GM19372 (cell line): ENCODE results near the gene ZBTB26.
"Not testable (repeated sequence)": the region's sequence is repeated elsewhere in the genome, so short reads cannot be mapped to it uniquely, and the experiment has no call there.

Experiments used
- ATAC-seq: cut with Tn5 transposase; IDR thresholded peaks from one replicate; pipeline ENCODE4 v1.9.1; 2021; ENCODE audit warnings: mild to moderate bottlenecking, low read depth, moderate library complexity; ENCODE audit not compliant: unreplicated experiment

Gene ZBTB26

DNA sequence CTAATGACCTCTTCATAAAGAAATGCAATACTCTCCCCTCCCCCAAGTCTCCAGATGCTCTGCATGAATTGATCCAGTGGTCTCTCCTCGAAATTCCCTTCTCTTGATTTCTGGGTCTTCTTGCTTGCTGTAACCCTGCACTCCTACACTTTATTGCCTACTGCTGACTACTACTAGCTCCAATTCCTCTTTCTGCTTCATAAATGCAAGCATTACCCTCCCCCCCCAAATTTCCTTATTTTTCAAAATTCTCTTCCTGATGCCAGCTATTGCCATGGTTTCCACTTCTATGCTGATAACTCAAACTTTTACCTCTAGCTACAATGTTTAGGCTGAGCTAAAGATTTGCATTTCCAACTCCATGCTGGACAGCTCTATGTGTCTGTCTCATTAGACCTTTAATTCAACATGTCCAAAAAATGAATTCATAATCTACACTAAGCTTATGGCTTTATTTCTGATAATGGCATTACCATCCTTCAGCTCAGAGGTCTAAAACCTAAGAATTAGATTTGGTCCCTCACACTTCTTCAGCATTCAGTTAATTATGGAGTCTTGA is 1.4 kb downstream of the ZBTB26 start:
- ATAC-seq = no peak

DNA sequence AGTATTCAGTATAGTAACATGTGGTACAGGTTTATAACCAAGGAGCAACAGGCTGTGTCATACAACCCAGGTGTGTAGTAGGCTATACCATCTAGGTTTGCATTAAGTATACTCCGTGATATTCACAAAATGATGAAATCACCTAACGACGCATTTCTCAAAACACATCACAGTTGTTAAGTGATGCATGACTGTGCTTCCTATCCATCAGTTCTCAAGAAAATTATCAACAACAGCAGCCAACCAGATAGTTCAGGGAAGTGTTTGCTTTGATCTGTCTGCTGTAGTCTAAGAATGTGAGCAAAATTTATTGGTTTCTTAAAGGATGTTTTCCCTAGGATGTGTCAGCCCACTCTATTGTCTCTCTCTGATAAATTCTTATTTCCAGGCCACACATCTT is 7.4 kb downstream of the ZBTB26 start:
- no peak for ATAC-seq

- no peak for ATAC-seq
Observed at GRCh38 chr9:122922713-122923112, 8.6 kb downstream of the ZBTB26 start.

GRCh38 chr9:122918310-122918709 is 13.0 kb downstream of the ZBTB26 start:
- ATAC-seq = no peak

DNA sequence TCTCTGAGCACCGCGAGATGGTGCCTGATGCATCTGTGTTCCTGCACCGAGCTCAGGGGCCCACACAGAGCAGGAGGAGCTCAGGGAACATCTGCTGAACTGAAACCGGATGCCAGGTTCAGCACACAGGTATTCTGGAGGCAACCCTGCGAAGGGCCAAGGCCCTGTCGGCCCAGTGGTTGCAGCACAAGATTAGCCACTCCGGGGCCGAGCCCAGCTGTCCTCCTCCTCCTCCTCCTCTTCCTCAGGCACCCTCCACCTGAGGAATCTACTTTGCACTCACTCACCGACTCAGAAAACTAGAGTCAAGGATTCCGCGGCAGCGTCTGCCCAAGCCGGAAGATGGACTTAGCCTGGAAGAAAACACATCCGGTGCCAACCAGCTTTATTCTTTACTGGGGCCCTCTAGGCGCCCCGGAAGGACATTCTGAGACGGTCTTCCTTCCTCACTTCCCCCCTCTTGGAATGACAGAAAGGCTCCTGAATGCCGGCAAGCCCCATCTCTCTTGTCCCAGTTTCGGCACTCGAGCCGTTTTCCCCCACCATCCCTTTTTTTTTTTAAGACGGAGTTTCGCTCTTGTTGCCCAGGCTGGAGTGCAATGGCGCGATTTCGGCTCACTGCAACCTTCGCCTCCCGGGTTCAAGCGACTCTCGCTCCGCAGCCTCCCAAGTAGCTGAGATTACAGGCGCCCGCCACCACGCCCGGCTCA is 18.2 kb downstream of the ZBTB26 start, which contains the start of gene ZBTB6:
TSS of gene ZBTB6 (minus strand) at position 360 of the 710 bp plus-strand sequence. CDS start 1,251 bp downstream, outside the sequence.
- peak; percentile 98 for ATAC-seq

DNA sequence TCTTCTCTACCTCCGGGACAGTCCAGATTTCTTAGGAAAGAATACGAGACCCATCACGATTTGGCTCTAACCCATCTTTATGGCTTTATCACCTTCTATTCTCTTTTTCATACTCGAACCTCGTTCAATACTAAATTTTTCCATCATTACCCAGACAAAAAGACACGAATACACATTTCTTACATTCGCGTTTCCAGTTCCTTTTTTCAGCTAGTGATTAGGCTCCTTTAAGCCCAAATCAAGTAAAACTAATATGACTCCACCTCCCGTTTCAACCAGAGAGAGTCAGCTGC is 18.7 kb downstream of the ZBTB26 start:
- no peak for ATAC-seq

GRCh38 chr9:122906122-122906521 is 25.2 kb downstream of the ZBTB26 start:
- ATAC-seq = not testable (repeated sequence)

DNA sequence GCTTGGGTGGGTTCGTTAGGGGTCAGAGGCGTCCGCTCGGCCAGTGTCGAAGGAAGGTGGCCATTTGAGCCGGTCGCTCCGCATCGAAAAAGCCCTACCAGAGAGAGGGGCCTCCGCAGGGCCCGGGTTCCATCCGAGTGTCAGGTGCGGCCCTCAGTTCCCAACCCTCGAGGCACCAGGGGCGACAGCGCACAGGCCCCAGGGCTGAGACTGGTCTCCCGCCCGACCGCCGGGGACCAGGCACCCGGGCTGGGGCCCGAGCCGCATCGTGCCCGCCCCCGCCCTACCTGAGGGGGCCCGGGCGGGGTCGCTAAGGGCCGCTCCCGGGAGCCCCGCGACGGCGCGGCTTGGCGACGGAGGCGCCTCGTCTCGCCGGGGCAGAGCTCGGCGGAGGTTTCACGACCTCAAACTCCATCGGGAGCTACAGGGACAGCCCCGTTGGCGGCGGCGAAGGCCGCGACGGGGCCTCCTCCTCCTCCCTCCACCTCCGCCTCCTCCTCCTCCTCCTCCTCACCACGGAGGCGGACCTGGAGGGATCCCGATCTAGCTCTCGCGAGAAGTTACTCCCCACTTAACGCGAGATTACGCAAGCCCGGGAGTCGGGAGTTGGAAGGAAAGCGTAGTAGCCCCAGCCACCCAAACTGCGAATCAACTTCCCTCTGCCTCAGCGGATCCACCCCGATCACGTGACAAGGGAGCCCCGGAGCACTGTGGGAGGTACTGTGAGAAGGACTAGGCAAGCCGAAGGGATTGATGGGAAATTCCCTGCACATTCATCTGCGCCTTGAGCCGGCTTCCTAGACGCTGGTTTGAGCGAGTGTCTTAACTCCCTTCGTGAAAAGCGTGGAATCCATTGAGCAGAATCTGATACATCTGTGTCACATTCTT is 26.2 kb downstream of the ZBTB26 start, which contains the start of gene RC3H2:
TSS of gene RC3H2 (minus strand) at position 537 of the 888 bp plus-strand sequence. CDS start 7,850 bp downstream, outside the sequence.
- ATAC-seq = peak; percentile 70

DNA sequence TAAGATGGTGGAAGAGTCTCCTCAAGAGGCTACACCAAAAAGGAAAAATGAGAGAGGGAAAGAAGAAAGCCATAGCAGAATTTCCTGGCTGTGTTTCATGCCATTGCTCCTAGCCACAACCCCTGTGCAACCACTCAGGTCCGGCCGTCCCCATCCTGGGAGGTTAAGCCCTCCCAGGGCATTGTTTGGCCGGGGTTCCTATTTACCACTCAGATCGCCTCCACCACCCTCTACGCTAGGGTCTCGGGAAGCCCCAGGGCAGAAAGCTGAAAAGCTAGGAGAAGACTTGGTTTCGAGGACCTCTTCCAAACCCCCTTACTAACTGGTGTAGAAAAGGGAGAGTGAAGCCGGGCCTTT is 26.9 kb downstream of the ZBTB26 start:
- ATAC-seq = peak; percentile 20

DNA sequence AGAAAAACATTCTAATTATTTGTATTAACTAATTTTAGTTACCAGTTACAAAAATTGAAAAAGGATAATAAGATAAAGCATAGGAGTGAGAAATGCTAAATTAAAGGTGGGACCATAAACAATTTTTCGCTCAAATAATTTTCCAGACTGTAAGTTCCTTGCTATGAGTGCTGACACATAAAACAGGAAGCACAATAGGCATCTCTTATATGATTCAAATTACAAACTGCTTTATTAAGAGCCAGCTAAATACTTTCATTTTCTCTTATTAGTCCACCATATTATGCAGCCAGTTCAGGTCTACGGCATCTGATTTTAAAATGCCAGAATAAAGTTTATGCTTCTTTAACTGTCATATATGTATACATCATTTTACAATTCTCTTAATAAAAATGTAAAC is 30.5 kb downstream of the ZBTB26 start:
- ATAC-seq = no peak

- ATAC-seq = no peak
Observed at GRCh38 chr9:122897969-122898368, 33.3 kb downstream of the ZBTB26 start.

DNA sequence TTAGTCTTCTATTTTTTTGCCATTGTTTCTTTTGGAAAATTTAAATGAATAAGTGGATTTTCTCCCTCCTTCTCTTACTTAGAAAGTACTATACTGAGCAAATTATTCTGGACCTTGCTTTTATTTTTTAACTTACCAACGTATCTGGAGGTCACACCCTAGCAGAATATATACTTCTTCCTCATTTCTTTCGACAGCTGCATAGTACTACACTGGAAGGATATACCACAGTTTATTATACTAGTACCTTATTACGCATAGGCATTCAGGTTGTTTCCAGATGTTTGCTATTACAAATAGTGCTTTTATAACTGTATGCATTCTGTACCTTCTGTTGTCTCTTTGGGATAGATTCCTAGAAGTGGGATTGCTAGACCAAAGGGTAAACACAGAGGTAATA is 42.8 kb downstream of the ZBTB26 start:
- ATAC-seq = no peak

DNA sequence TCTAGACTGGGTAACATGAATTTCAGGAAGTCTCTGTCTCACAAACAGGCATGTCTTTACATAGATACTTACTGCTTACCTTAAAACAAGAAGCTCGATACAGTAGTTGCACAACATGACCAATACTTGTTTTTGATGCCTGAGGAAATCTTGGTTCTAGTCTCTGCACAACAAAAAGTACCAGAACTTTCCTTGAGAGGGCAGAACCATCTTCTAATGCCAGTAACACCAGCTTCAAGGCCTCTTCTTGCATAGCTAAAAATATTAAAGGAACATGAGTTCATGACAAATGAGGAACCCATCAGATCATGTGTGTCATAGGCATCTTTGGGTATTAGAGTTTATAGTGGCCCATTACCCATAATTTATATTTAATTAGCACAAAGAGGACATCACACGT is 48.2 kb downstream of the ZBTB26 start:
- ATAC-seq = no peak

DNA sequence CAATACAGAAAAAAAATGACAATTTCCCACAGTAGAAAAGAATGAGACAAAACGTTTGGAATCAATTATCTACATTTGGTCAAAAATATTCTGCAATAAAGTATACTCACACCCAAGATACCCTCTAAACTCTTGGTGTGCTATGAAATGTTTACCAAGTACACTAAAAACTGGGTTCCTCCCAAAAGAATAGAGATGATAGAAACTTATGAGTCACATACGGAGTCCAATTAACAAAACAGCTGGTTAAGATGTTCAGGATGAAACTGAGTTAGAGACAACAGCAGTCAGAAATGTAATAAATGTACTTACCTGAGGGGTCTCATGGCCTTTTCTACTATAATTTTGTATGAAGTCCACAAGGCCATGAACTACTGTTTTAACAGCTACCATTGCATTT is 51.9 kb downstream of the ZBTB26 start:
- no peak for ATAC-seq

DNA sequence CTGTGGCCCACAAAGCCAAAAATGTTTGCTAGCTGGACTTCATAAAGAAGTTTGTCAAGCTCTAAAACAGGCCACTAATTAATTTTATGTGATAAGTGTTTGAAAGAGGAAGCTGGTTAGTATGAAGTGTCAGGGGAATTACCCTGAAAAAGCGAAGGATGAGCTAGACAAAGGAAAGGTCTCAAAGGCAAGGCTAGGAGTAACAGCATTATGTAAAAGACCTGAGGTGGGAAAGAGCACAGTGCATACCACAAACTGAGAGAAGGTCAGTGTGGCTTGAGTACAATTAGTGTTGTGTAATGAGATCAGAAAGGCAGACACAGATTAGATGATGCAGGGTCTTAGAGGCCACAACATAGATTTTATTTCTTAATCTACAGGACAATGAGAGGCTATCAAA is 55.8 kb downstream of the ZBTB26 start:
- no peak for ATAC-seq

DNA sequence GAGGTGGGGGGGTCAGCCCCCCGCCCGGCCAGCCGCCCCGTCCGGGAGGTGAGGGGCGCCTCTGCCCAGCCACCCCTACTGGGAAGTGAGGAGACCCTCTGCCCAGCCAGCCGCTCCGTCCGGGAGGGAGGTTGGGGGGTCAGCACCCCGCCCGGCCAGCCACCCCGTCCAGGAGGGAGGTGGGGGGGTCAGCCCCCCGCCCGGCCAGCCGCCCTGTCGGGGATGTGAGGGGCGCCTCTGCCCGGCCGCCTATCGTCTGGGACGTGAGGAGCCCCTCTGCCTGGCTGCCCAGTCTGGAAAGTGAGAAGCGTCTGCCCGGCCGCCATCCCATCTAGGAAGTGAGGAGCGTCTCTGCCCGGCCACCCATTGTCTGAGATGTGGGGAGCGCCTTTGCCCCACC is 64.0 kb downstream of the ZBTB26 start:
- not testable (repeated sequence) for ATAC-seq

GRCh38 chr9:122866079-122866478 is 65.2 kb downstream of the ZBTB26 start:
- ATAC-seq = no peak
